Endothelial cell of umbilical vein (primary cell): ENCODE results near the gene SYT8.

Source experiments
- CTCF ChIP-seq, 2 donors: IDR thresholded peaks; 1 replicate in 1 of 2; 2 replicates in 1 of 2; pipeline ENCODE4 v1.5.1; 2011; ENCODE audit warnings: low read length in 2 of 2, mild to moderate bottlenecking in 2 of 2, moderate library complexity in 2 of 2, control low read depth in 1 of 2, inconsistent platforms in 1 of 2, low read depth in 1 of 2; ENCODE audit not compliant: insufficient read depth in 1 of 2; ENCODE audit errors: extremely low read depth in 1 of 2
- EZH2 ChIP-seq: IDR thresholded peaks from 2 replicates; pipeline ENCODE4 v1.6.1; 2012; ENCODE audit warnings: borderline replicate concordance, low read depth, mild to moderate bottlenecking, moderate library complexity, low read length, inconsistent platforms; ENCODE audit not compliant: severe bottlenecking
- POLR2A ChIP-seq: IDR thresholded peaks from 2 replicates; pipeline ENCODE4 v1.6.1; 2012; ENCODE audit warnings: low read depth, mild to moderate bottlenecking, control low read depth, low read length
- POLR2AphosphoS5 ChIP-seq: IDR thresholded peaks from 2 replicates; pipeline ENCODE4 v1.6.1; 2012; ENCODE audit warnings: low read depth, mild to moderate bottlenecking, control low read depth, low read length, moderate library complexity; ENCODE audit not compliant: insufficient read depth
- TF ChIP-seq, protein P1 (sequence below): IDR thresholded peaks from 2 replicates; pipeline ENCODE4 v1.6.1; 2011; ENCODE audit not compliant: insufficient read depth, insufficient read length

DNA sequence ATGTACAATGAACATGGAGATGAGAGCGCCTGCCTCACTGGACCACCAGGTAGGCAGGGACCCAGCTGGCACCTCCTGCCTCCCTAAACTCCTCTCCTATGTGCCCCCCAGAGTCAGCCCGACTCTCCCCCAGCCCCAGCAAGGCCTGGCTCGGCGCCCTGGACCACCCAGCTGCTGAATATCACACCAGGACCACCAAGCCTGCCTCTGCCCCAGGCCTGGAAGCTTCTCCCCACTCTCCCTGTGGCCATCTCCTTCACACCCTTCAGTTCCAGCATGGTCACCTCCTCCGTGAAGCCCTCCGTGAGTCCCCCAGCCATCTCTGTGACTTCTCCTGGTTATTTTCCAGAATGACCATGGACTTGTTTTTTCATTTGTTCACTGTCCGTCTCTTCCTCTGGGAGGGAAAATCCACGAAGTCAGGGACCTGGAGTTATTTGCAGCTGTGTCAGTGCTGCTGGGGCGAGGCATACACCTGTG is 11.7 kb downstream of the SYT8 start:
- TF ChIP-seq EZH2 (no peak), CTCF (IDR thresholded peaks at IDR 0.05; ENCODE audit: extremely low read depth in 1 of 2, insufficient read depth in 1 of 2, low read depth in 1 of 2, low read length in 2 of 2) (no peak), POLR2AphosphoS5 (no peak), POLR2A (no peak)
- TF ChIP-seq, protein P1, sequence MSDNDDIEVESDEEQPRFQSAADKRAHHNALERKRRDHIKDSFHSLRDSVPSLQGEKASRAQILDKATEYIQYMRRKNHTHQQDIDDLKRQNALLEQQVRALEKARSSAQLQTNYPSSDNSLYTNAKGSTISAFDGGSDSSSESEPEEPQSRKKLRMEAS = no peak
